Endothelial cell (in vitro differentiated cells): ENCODE data around the gene ANKS1A. TPM values are rescaled to one million over a fixed set of nuclear protein-coding genes. Genes with fewer than 3 reads are reported as not detected.
"Not testable (repeated sequence)": the region's sequence is repeated elsewhere in the genome, so short reads cannot be mapped to it uniquely, and the experiment has no call there.

ENCODE experiments used
- DNase-seq: peaks from one replicate; pipeline ENCODE4 v3.0.0; 2021; ENCODE audit warnings: low spot score
- H3K27ac Mint-ChIP-seq: one replicate; pipeline ENCODE4 v1.8.0; 2021; ENCODE audit warnings: mixed read lengths, inconsistent platforms; ENCODE audit not compliant: unreplicated experiment
- H3K27me3 Mint-ChIP-seq: one replicate; pipeline ENCODE4 v1.8.0; 2021; ENCODE audit warnings: mild to moderate bottlenecking, moderate library complexity, mixed read lengths, inconsistent platforms; ENCODE audit not compliant: unreplicated experiment
- H3K36me3 Mint-ChIP-seq: one replicate; pipeline ENCODE4 v1.8.0; 2021; ENCODE audit warnings: mild to moderate bottlenecking, low read depth, mixed read lengths, inconsistent platforms; ENCODE audit not compliant: unreplicated experiment
- H3K4me1 Mint-ChIP-seq: one replicate; pipeline ENCODE4 v1.8.0; 2021; ENCODE audit warnings: mild to moderate bottlenecking, mixed read lengths, inconsistent platforms; ENCODE audit not compliant: unreplicated experiment
- H3K4me3 Mint-ChIP-seq: one replicate; pipeline ENCODE4 v1.8.0; 2021; ENCODE audit warnings: mild to moderate bottlenecking, mixed read lengths, inconsistent platforms; ENCODE audit not compliant: unreplicated experiment
- H3K9me3 Mint-ChIP-seq: one replicate; pipeline ENCODE4 v1.8.0; 2021; ENCODE audit warnings: mixed read lengths, inconsistent platforms; ENCODE audit not compliant: unreplicated experiment
- CTCF ChIP-seq: fragments of 200-600 bp; sonication (generic); IDR thresholded peaks from one replicate; pipeline ENCODE4 v1.5.0; 2021; ENCODE audit warnings: antibody characterized with exemption; ENCODE audit not compliant: unreplicated experiment
- total RNA-seq: library from RNA; stranded (reverse); fragmentation: NEBNext Ultra II Directional; extraction: Animal tissue kit (Norgen Biotek cat#: 25700); gene quantifications from one replicate; pipeline ENCODE4 v1.2.1, GENCODE V29; 2021; ENCODE audit not compliant: unreplicated experiment

The ANKS1A gene
- total RNA-seq, 1 donor from 2014 or later, result 20.1 TPM

- no peaks in the 10 kb centered on the region for H3K9me3 Mint-ChIP-seq
Measured at GRCh38 chr6:34877869-34878485, 11.1 kb upstream of the ANKS1A start.

GRCh38 chr6:34884073-34884472 lies 5.0 kb upstream of the ANKS1A start:
- Mint-ChIP-seq H3K4me1 (peaks cover 15% of the 10 kb centered on the region), H3K36me3 (peaks cover 14% of the 10 kb centered on the region)
- H3K4me3 Mint-ChIP-seq, DNase-seq, H3K9me3 Mint-ChIP-seq, H3K27ac Mint-ChIP-seq, H3K27me3 Mint-ChIP-seq: not testable (repeated sequence)

More at GRCh38 chr6:34877869-34878485, 11.1 kb upstream of the ANKS1A start:
- H3K27ac Mint-ChIP-seq, result no peak overlapping the region
- H3K4me3 Mint-ChIP-seq, result no peak overlapping the region
- no peaks in the 10 kb centered on the region for H3K27me3 Mint-ChIP-seq
- peaks cover 21% of the 10 kb centered on the region for H3K36me3 Mint-ChIP-seq
- peaks cover 4% of the 10 kb centered on the region for H3K4me1 Mint-ChIP-seq
- DNase-seq, result no peak
- TF ChIP-seq CTCF, result no peak

GRCh38 chr6:34884996-34885395 lies 4.1 kb upstream of the ANKS1A start:
- H3K9me3 Mint-ChIP-seq, result peaks cover 4% of the 10 kb centered on the region
- peak overlapping the region; percentile 53 for H3K4me3 Mint-ChIP-seq
- TF ChIP-seq CTCF, result no peak
- no peak overlapping the region for H3K27ac Mint-ChIP-seq
- no peak for DNase-seq
- peaks cover 15% of the 10 kb centered on the region for H3K4me1 Mint-ChIP-seq
- peaks cover 10% of the 10 kb centered on the region for H3K27me3 Mint-ChIP-seq
- peaks cover 10% of the 10 kb centered on the region for H3K36me3 Mint-ChIP-seq

- H3K9me3 Mint-ChIP-seq, H3K27ac Mint-ChIP-seq: not testable (repeated sequence)
- peaks cover 20% of the 10 kb centered on the region for H3K4me1 Mint-ChIP-seq
Measured at GRCh38 chr6:34885837-34886236, 3.2 kb upstream of the ANKS1A start.

GRCh38 chr6:34887753-34888513 lies 1.1 kb upstream of the ANKS1A start, which contains the start of gene TAF11:
Gene TAF11 (minus strand): TSS chr6:34888042. CDS start chr6:34887957, 85 bp downstream.
- H3K4me3 Mint-ChIP-seq, result peak within 1 kb of the TSS; percentile 100
- H3K4me1 Mint-ChIP-seq, result peaks cover 23% of the 10 kb centered on the region
- no peak for TF ChIP-seq CTCF
- peaks cover 10% of the 10 kb centered on the region for H3K27me3 Mint-ChIP-seq
- peak within 1 kb of the TSS; percentile 99 for H3K27ac Mint-ChIP-seq
- H3K36me3 Mint-ChIP-seq, result peaks cover 7% of the 10 kb centered on the region
- DNase-seq, result peak; percentile 86
- peaks cover 4% of the 10 kb centered on the region for H3K9me3 Mint-ChIP-seq

More at GRCh38 chr6:34885837-34886236, 3.2 kb upstream of the ANKS1A start:
- H3K36me3 Mint-ChIP-seq, H3K4me3 Mint-ChIP-seq, H3K27me3 Mint-ChIP-seq, DNase-seq: not testable (repeated sequence)

- peaks cover 6% of the 10 kb centered on the region for H3K36me3 Mint-ChIP-seq
- peak overlapping the region; percentile 100 for H3K4me3 Mint-ChIP-seq
- H3K27me3 Mint-ChIP-seq, result peaks cover 10% of the 10 kb centered on the region
Measured at GRCh38 chr6:34888514-34888856, 570 bp upstream of the ANKS1A start.

More at GRCh38 chr6:34888514-34888856, 570 bp upstream of the ANKS1A start:
- TF ChIP-seq CTCF, result no peak
- Mint-ChIP-seq H3K4me1 (peaks cover 23% of the 10 kb centered on the region), H3K9me3 (peaks cover 4% of the 10 kb centered on the region), H3K27ac (peak overlapping the region; percentile 99)
- no peak for DNase-seq
